Progenitor cell of endocrine pancreas (in vitro differentiated cells): ENCODE data around the gene DLST. TPM values are rescaled to one million over a fixed set of nuclear protein-coding genes. Genes with fewer than 3 reads are reported as not detected.

ENCODE experiments used
- DNase-seq: peaks from one replicate; pipeline ENCODE4 v3.0.0; 2021; ENCODE audit warnings: low spot score; ENCODE audit not compliant: unreplicated experiment
- H3K27ac Mint-ChIP-seq: 2 replicates; pipeline ENCODE4 v1.8.0; 2021; ENCODE audit warnings: mild to moderate bottlenecking, moderate library complexity, mixed read lengths
- H3K27me3 Mint-ChIP-seq: 2 replicates; pipeline ENCODE4 v1.8.0; 2021; ENCODE audit warnings: mixed read lengths
- H3K36me3 Mint-ChIP-seq: 2 replicates; pipeline ENCODE4 v1.8.0; 2022; ENCODE audit warnings: mixed read lengths; ENCODE audit not compliant: insufficient read depth
- H3K4me1 Mint-ChIP-seq: 2 replicates; pipeline ENCODE4 v1.8.0; 2021; ENCODE audit warnings: low read depth, mixed read lengths
- H3K4me3 Mint-ChIP-seq: 2 replicates; pipeline ENCODE4 v1.8.0; 2021; ENCODE audit warnings: low read depth, mild to moderate bottlenecking, moderate library complexity, mixed read lengths
- H3K9me3 Mint-ChIP-seq: 2 replicates; pipeline ENCODE4 v1.8.0; 2021; ENCODE audit warnings: low read depth, mixed read lengths
- total RNA-seq: library from RNA; stranded (reverse); gene quantifications from 2 replicates; pipeline ENCODE4 v1.2.1, GENCODE V29; 2021
- TF ChIP-seq, protein P1 (sequence below): fragments of 200-600 bp; sonication (generic); IDR thresholded peaks from one replicate; pipeline ENCODE4 v1.5.0; 2021; ENCODE audit warnings: antibody characterized with exemption, mild to moderate bottlenecking; ENCODE audit not compliant: unreplicated experiment

DLST gene
- total RNA-seq, 1 donor from 2014 or later: 97.8 TPM

DNA sequence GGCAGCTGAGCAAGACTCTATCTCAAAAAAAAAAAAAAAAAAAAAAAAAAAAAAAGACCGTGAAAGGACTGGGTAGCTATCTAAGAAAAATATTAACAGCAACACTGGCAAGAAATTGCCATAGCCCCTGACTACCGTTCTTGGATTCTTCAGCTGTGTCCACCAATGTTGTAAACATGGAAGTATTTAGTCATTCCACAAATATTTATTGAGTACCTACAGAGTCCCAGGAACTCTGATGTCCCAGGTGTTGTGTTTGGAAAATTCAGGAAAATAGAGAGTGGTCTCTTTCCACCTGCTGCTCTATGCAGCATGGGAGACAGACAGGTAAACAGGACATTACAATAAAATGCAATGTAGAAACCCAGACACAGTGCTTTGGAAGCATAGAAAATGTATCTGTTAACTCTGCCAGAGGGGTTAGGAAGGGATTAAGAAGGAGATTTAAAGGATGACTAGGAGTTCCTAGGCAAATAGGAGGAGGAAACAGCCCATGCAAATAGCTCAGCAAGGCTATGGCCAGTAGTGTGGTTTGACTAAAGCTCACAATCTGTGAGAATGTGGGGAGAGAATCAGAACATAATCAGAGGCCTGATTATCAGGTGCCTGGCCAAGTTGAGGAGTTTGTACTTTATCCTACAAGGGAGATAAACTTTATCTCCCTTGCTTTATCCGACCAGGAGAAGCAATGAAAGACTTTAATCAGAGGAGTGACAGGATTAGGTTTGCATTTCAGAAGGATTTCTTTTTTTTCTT, 2.1 kb upstream of the DLST start:
- Mint-ChIP-seq H3K4me1 (peaks cover 34% of the 10 kb centered on the region), H3K27me3 (peaks cover 11% of the 10 kb centered on the region), H3K27ac (peak overlapping the region; percentile 19), H3K9me3 (no peaks in the 10 kb centered on the region), H3K36me3 (no peaks in the 10 kb centered on the region), H3K4me3 (peak overlapping the region; percentile 9)
- TF ChIP-seq, protein P1, sequence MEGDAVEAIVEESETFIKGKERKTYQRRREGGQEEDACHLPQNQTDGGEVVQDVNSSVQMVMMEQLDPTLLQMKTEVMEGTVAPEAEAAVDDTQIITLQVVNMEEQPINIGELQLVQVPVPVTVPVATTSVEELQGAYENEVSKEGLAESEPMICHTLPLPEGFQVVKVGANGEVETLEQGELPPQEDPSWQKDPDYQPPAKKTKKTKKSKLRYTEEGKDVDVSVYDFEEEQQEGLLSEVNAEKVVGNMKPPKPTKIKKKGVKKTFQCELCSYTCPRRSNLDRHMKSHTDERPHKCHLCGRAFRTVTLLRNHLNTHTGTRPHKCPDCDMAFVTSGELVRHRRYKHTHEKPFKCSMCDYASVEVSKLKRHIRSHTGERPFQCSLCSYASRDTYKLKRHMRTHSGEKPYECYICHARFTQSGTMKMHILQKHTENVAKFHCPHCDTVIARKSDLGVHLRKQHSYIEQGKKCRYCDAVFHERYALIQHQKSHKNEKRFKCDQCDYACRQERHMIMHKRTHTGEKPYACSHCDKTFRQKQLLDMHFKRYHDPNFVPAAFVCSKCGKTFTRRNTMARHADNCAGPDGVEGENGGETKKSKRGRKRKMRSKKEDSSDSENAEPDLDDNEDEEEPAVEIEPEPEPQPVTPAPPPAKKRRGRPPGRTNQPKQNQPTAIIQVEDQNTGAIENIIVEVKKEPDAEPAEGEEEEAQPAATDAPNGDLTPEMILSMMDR: no peak
- no peak for DNase-seq

DNA sequence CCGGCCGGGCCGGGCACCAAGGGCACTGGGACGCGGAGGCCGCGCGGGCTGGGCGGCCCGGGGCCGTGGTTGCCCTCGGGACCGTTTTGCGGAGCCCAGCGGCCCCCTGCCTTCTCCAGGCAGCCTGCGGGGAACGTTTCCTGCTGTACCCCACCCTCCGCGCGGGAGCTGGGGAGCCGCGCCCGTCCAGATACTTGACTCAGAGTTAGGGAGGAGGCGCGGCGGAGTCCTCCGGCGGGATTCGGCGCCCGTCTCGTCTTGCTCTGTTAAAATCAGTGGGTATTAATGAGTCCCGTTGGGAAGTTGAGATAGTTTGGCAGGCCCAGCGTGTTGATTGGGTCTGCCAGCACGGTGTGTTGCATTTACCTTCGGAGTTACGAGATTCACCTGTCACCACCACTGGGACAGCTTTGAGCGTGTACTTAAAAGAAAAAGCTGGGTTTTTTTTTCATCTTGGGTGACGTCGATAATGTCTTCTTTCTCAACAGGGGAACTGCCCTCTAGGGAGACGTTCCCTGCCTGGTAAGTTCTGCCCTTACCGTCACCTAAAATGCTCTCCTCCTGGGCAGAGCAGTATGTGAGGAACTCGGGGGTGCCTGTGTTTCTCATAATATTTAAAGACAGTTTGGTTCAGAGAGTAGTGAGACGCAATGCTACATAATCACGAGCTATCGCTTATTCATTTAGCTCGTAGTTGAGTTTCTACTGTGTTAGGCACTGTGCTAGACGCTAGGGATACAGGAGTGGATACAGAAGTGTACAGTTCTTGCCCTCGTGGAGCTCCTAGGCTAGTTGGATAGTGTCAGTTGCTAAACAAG, 596 bp downstream of the DLST start:
- Mint-ChIP-seq H3K4me1 (peaks cover 35% of the 10 kb centered on the region), H3K9me3 (no peaks in the 10 kb centered on the region), H3K4me3 (peak overlapping the region; percentile 100), H3K27ac (peak overlapping the region; percentile 99), H3K36me3 (peaks cover 1% of the 10 kb centered on the region), H3K27me3 (no peaks in the 10 kb centered on the region)
- TF ChIP-seq, protein P1: no peak
- DNase-seq: no peak

DNA sequence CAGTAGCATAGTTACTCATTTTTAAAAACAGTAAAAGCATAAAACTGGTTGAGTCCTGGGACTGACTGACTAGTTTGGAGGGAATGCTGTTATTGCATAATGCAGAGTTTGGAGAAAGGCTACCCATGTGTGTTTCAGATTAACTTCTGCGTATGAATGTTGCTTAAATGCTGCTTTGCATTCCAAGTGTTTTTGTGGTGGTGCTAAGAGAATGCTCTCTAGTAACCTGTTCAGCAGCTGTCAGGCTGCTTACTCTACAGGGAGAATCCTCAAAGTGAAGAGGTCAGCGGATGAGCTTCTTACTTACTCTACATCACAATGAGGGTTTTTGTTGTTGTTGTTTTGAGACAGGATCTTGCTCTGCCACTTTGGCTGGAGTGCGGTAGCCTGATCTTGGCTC, 4.3 kb downstream of the DLST start:
- TF ChIP-seq, protein P1: no peak
- no peaks in the 10 kb centered on the region for H3K27me3 Mint-ChIP-seq
- peaks cover 4% of the 10 kb centered on the region for H3K36me3 Mint-ChIP-seq
- peaks cover 28% of the 10 kb centered on the region for H3K4me1 Mint-ChIP-seq
- no peak for DNase-seq
- no peak overlapping the region for H3K27ac Mint-ChIP-seq
- no peak overlapping the region for H3K4me3 Mint-ChIP-seq
- H3K9me3 Mint-ChIP-seq: no peaks in the 10 kb centered on the region

DNA sequence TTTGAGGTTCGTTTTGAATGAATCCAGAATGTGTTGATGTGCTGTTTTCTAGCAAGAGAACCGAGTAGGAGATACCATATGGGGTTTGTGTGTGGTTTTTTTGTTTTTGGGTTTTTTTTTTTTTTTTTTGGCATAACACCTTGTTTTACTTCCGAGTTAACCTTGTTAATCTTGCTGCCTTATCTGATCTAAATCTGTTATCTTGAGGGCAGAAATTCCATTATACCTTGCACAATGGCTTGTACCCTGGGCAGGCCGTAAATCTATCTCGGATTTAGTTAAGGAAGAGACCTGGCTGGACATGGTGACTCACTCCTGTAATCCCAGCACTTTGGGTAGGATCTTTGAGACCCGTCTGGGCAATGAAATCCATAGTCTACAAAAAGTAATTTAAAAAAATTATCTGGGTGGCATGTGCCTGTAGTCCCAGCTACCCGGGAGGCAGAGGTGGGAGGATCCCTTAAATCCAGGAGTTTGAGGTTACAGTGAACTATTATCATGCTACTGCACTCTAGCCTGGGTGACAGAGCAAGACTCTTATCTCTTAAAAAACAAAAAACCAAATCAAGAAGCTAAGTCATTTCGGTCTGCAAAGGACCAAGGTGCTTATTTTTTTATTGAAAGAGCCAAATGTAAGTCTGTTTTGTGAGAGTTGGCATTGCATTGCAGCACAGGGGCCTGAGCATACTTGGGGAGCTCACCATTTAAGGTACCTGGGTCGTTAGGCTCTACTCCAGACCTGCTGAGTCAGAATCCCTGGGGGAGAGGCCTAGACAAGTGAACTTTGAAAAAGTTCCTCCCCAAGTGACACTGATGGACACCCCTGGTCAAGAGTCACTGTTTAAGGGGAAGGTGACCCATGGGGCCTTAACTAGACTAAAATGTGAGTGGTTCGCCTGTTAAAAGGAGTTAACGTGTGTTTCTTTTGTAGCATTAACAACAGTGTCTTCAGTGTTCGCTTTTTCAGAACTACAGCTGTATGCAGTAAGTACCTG, 6.7 kb downstream of the DLST start:
- TF ChIP-seq, protein P1: no peak
- H3K36me3 Mint-ChIP-seq: peaks cover 13% of the 10 kb centered on the region
- H3K27ac Mint-ChIP-seq: peak overlapping the region; percentile 73
- no peaks in the 10 kb centered on the region for H3K9me3 Mint-ChIP-seq
- H3K4me3 Mint-ChIP-seq: no peak overlapping the region
- DNase-seq: no peak
- peaks cover 13% of the 10 kb centered on the region for H3K4me1 Mint-ChIP-seq
- H3K27me3 Mint-ChIP-seq: no peaks in the 10 kb centered on the region
